Measurements from ENCODE around the gene CYP2W1.

DNA sequence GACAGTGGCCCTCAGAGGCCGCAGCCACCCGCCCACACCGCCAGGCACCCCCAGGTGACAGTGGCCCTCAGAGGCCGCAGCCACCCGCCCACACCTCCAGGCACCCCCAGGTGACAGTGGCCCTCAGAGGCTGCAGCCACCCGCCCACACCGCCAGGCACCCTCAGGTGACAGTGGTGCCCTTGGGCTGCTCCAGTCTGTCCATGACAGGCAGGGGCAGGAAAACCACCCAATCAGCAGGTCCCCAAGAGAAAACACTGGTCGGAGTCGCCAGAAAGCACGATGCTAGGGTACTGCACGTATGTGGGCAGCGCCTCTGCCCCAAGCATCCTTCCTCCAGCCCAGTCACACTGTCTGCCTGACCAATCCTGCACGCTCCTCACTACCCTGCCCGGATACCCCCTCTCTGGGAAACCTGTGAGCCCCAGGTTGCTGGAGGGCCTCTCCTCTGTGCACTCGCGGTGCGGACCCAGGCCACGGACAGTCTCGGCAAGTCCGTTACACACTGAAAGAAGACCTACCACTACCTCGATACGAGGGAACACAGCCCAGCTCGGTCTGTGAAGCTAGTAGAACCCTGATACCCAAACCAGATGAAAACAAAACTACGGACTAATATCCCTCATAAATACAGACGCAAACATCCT, 49.7 kb downstream of the CYP2W1 start:
- TF ChIP-seq CTCF (IDR thresholded peaks at IDR 0.05) (no peak), POLR2A (IDR thresholded peaks at IDR 0.05) (no peak)
